LNCaP clone FGC (cell line): ENCODE data around the gene AEN.

Experiments
- DNase-seq: peaks from one replicate; pipeline ENCODE4 v3.0.0-alpha.2; 2011; ENCODE audit warnings: low read depth
- H3K4me3 ChIP-seq: 2 replicates; pipeline ENCODE4 v1.5.1; 2011; ENCODE audit warnings: mild to moderate bottlenecking, low read depth, low read length, control low read depth
- TF ChIP-seq, protein P1 (sequence below): IDR thresholded peaks from 2 replicates; pipeline ENCODE4 v1.5.1; 2012; ENCODE audit warnings: mild to moderate bottlenecking; ENCODE audit not compliant: control insufficient read depth, insufficient read depth; ENCODE audit errors: extremely low read depth

The AEN gene

DNA sequence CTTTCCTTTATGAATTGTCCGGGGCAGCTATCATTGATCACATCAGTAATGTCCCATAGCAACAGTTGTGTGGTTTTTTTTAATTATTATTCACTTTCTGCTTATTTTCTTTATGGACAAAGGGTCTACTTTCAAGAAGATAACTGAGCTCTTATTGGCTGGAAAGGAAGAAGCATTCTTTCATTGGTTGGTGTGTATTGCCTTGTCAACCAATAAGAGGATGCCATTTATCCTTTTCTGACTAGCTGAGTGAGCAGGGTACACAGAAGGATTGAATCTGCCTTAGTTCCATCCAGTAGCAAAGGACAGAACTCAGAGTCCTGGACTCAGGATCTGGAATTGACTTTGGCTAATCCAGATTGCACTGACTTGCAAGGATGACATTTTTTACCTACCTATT lies 13.2 kb upstream of the AEN start:
- H3K4me3 ChIP-seq = no peak overlapping the region
- DNase-seq = no peak
- TF ChIP-seq, protein P1, sequence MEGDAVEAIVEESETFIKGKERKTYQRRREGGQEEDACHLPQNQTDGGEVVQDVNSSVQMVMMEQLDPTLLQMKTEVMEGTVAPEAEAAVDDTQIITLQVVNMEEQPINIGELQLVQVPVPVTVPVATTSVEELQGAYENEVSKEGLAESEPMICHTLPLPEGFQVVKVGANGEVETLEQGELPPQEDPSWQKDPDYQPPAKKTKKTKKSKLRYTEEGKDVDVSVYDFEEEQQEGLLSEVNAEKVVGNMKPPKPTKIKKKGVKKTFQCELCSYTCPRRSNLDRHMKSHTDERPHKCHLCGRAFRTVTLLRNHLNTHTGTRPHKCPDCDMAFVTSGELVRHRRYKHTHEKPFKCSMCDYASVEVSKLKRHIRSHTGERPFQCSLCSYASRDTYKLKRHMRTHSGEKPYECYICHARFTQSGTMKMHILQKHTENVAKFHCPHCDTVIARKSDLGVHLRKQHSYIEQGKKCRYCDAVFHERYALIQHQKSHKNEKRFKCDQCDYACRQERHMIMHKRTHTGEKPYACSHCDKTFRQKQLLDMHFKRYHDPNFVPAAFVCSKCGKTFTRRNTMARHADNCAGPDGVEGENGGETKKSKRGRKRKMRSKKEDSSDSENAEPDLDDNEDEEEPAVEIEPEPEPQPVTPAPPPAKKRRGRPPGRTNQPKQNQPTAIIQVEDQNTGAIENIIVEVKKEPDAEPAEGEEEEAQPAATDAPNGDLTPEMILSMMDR = no peak

DNA sequence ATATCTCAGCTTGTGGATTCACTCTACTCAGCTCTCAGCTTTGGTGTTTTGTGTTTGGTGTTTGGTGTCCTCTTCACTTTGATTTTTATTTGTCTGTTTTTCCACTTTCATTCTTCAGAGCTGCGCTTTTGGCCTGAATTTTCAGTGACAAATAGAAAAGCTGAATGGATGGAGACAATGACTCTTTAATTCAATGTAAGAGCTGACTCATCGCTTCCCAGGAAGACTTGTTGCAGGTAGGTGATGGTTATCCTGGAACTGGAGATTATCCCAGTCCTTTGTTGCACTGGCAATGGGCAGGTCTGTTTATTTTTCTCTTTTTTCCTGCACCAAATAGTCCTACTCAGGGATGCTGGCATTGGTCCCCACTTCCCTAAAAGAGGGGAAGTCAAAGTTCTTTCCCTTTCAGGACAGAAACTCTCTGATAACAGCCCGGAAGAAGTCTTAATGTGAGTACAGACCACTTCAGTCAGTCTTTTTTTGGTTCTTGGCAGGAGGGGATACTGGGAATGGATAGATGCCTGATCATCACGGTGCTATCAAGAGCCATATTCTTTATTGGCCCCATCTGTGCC lies 12.4 kb upstream of the AEN start:
- H3K4me3 ChIP-seq = no peak overlapping the region
- no peak for DNase-seq
- TF ChIP-seq, protein P1 = no peak

DNA sequence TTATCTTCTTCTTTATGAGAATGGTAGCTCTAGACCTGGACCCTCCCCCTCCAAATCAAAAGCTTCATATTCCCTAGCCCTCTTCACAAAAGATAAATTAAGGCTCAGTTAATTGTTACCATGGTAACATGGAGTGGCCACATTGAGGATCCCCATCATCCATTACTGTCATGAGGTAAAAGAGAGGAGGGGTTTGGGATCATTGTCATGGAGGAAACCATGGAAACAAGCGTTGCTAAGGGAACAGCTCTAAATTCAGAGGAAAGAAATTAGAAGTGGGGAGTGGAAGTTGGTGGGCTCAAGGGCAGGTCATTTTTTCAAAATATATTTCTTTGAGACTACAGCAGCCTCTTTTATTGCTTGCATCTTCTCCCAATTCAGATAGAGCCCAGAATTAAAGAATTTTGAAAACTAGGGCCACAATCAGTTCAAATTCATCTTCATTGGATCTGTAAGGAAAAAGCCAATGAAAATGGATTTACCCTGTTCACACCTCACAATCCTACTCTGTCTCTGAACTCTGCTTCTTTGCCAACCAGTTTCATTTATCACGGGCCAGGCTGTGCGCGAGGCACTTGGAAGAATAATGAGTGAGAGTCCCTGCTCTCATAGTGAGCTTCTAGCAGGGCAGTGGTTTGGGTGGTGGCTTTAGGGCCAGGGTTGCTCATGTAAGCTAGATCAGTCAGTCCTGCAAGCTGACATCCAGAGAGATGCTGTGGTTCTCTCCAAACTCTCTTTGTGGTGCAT lies 11.6 kb upstream of the AEN start:
- no peak overlapping the region for H3K4me3 ChIP-seq
- no peak for DNase-seq
- TF ChIP-seq, protein P1 = no peak

DNA sequence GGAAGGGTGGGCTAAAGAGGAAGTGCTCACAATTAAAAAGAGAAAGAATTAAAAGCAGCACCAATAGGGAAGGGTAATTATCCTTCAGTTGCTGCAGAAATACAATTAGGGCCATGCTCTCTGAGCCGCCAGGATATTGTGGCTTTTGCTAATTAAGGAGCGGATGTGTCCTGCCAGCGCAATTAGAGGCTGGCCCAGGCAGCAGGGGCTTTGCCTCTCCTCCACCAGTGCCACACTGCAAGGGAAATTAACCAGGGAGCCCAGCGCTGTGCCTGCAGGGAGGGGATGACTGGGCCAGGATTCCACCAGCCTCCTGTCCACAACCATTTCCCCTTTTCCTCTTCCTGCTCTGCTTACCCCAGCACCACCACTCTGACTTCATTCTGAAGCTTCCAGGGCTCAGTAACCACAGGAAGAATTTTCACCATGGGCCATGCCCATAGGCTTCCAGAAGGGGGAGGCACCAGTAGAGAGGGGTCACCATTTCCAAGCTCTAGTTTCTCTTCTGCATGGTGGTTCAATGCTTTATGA lies 10.4 kb upstream of the AEN start:
- no peak for DNase-seq

DNA sequence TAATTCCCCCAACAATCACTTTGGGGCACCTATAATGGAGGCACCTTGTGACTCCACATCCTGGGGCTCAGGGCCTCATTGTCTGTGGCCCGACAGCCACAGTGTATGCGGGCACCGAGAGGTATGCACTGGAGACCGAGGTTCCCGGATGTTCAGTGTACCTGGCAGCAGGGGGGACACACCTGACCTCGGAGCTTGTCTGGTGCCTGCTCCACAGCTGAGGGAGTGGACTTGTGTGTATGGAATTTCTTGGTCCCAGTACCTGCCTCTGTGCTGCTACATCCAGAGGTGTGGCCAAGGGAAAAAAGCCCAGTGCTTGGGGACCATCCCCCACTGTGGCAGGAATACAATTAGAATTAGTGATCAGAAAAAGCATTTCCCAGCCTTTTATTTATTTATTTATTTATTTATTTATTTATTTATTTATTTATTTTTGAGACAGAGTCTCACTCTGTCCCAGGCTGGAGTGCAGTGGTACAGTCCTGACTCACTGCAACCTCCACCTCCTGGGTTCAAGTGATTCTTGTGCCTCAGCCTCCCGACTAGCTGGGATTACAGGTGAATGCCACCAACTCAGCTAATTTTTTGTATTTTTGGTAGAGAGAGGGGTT lies 8.8 kb upstream of the AEN start:
- no peak overlapping the region for H3K4me3 ChIP-seq
- TF ChIP-seq, protein P1 = no peak
- no peak for DNase-seq

More for the DNA sequence above, 10.4 kb upstream of the AEN start:
- TF ChIP-seq, protein P1 = no peak
- H3K4me3 ChIP-seq = no peak overlapping the region

DNA sequence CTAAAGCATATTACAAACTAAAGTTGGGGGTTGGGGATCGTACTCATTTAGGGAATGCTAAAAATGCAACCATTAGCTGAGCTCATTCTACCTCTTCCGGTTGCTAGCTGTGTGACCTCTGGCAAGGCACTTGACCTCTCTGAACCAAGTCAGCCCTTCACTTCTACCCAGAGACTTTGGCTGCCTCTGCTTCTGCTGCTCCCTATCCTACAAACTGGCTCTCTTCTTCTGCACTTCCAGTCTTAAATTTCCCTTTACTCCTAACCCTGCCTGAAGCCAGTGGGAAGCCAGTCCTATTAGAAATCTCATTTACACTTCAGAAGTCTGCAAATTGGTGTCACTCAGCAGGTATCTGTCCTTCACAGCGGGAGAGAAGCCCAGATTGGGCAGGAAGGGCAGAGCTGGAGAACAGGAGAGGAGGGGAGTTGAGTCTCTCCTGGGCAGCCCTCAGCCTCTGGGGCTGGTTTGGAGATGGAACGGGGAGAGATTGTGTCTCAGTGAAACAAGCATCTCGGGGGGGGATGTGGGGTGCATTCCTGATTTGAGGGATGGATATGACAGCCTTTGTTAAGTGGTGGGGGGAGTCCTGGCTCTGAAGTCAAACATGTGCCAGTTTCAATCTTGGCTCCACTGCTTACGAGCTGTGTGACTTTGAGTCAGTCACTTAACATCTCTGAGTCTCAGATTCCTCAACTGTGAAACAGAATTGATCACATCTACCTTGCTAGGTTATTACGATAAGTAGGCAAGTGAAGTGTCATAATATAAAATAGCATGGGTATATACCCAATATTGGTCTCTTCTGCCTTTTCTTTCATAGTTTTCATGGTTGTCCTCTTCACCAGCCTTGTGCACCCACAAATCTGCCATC lies 7.8 kb upstream of the AEN start:
- TF ChIP-seq, protein P1 = no peak
- no peak for DNase-seq
- H3K4me3 ChIP-seq = no peak overlapping the region
